Stomach (tissue), 4 donors: ENCODE measurements around the gene MKKS.

Source experiments
- POLR2AphosphoS5 ChIP-seq, 3 donors: sonication (generic); formaldehyde crosslinking; IDR thresholded peaks; one replicate each; pipeline ENCODE4 v1.6.1; 2016; ENCODE audit warnings: antibody characterized with exemption in 3 of 3
- TF ChIP-seq, protein P1 (sequence below), 7 experiments: fragments of 450-650 bp in 4 of 7; fragments of 200-600 bp in 3 of 7; sonication (generic) in 3 of 7; IDR thresholded peaks; one replicate each; pipeline ENCODE4 v1.5.1; 2016 to 2019; ENCODE audit warnings: antibody characterized with exemption in 7 of 7, control low read depth in 2 of 7, mild to moderate bottlenecking in 1 of 7

- no peak for TF ChIP-seq POLR2AphosphoS5 (IDR thresholded peaks at IDR 0.05)
- TF ChIP-seq, protein P1, sequence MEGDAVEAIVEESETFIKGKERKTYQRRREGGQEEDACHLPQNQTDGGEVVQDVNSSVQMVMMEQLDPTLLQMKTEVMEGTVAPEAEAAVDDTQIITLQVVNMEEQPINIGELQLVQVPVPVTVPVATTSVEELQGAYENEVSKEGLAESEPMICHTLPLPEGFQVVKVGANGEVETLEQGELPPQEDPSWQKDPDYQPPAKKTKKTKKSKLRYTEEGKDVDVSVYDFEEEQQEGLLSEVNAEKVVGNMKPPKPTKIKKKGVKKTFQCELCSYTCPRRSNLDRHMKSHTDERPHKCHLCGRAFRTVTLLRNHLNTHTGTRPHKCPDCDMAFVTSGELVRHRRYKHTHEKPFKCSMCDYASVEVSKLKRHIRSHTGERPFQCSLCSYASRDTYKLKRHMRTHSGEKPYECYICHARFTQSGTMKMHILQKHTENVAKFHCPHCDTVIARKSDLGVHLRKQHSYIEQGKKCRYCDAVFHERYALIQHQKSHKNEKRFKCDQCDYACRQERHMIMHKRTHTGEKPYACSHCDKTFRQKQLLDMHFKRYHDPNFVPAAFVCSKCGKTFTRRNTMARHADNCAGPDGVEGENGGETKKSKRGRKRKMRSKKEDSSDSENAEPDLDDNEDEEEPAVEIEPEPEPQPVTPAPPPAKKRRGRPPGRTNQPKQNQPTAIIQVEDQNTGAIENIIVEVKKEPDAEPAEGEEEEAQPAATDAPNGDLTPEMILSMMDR (IDR thresholded peaks at IDR 0.05) = no peak
Observed at GRCh38 chr20:10370091-10370887, 63.7 kb downstream of the MKKS start.
